Measurements from ENCODE around the gene AFAP1L2.

- TF ChIP-seq POLR2A (IDR thresholded peaks at IDR 0.05) (no peak), CTCF (IDR thresholded peaks at IDR 0.05) (no peak), EP300 (IDR thresholded peaks at IDR 0.05) (no peak), POLR2AphosphoS5 (IDR thresholded peaks at IDR 0.05) (no peak)
Measured at GRCh38 chr10:114335614-114336013, 68.7 kb downstream of the AFAP1L2 start.

All from stomach (tissue), 4 donors.